Fibroblast of lung (primary cell): ENCODE results near the gene SORCS2.

Experiments
- CTCF ChIP-seq, 2 donors: IDR thresholded peaks in 1 of 2; conservative IDR thresholded peaks in 1 of 2; 1 replicate in 1 of 2; 2 replicates in 1 of 2; pipeline ENCODE4 v1.5.1; 2011 to 2012; ENCODE audit warnings: low read length in 2 of 2, control low read depth in 1 of 2, inconsistent platforms in 1 of 2, low read depth in 1 of 2, mild to moderate bottlenecking in 1 of 2
- EZH2 ChIP-seq: IDR thresholded peaks from 2 replicates; pipeline ENCODE4 v1.5.1; 2012; ENCODE audit warnings: low read length, control low read depth, mild to moderate bottlenecking; ENCODE audit errors: missing control alignments

GRCh38 chr4:7146059-7146785, 46.1 kb upstream of the SORCS2 start:
- TF ChIP-seq CTCF (conservative IDR thresholded peaks at IDR 0.05 in 1 of 2, IDR thresholded peaks at IDR 0.05 in 1 of 2; ENCODE audit: low read depth in 1 of 2, low read length in 2 of 2) (no peak), EZH2 (no peak)
